Measurements from ENCODE around the gene UBALD1.

The UBALD1 gene

DNA sequence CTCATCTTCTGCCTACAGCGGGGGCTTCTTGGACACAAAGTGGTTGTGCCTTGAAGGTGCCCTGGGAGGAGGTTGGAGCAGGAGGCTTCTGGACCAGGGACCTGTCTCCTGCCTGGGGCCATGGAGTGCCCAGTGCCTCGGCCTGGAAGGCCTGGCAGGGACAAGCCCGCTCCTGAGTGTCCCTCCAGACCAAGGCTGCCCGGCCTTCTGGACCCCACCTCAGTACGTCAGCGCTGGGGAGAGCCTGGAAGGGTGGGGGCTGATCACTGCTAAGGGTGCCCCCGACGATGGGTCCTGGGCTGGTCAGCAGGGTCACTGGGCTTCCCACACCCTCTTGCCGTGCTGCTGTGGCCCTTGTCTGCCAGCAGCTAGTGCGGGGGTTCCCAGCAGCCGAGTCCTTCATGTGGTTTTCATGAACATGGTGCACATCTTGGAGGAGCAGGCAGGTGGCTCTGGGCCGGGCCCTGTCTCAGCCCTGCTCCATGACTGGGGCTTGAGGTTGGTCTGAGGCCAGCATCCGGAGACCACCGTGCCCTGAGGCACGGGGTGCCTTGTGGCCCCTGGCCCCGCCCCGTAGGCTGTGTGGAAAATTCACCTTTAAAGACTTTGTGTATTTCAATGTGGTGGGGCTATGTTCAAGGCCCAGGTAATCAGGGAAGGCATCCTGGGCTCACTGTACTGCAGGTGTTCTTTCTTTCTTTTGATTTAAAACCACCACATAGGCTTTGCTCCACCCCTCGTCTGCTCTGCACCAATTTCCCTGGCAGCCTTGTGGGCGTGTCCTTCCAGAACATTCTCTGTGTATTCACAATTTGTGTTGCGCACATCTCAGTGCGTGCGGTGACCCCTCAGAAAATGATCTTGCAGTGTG is 32.3 kb upstream of the UBALD1 start:
- DNase-seq (ENCODE audit: low spot score), result no peak

DNA sequence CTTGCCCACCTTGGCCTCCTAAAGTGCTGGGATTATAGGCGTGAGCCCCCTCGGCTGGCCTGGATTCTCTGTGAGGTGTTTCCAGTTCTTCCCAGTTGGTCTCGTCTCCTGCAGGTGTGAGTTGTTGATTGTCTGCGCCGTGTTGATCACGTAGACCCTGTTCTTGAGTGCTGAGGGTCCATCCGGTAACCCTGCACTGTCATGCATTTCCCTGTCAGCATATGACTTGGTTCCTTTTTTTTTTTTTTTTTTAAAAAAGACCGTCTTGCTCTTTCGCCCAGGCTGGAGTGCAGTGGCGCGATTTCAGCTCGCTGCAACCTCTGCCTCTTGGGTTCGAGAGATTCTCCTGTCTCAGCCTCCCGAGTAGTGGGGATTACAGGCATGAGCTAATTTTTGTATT is 27.2 kb upstream of the UBALD1 start:
- DNase-seq (ENCODE audit: low spot score), result no peak

DNA sequence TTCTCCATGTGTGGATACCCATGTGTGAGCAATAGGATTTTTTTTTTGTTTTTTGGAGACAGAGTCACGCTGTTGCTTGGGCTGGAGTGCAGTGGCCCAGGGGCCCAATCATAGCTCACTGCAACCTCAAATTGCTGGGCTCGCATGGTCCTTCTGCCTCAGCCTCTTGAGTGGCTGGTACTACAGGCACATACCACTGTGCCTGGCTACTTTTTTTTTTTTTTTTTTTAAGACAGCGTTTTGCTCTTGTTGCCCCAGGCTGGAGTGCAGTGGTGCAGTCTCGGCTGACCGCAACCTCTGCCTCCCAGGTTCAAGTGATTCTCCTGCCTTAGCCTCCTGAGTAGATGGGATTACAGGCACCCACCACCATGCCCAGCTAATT is 26.6 kb upstream of the UBALD1 start:
- DNase-seq (ENCODE audit: low spot score), result no peak

DNA sequence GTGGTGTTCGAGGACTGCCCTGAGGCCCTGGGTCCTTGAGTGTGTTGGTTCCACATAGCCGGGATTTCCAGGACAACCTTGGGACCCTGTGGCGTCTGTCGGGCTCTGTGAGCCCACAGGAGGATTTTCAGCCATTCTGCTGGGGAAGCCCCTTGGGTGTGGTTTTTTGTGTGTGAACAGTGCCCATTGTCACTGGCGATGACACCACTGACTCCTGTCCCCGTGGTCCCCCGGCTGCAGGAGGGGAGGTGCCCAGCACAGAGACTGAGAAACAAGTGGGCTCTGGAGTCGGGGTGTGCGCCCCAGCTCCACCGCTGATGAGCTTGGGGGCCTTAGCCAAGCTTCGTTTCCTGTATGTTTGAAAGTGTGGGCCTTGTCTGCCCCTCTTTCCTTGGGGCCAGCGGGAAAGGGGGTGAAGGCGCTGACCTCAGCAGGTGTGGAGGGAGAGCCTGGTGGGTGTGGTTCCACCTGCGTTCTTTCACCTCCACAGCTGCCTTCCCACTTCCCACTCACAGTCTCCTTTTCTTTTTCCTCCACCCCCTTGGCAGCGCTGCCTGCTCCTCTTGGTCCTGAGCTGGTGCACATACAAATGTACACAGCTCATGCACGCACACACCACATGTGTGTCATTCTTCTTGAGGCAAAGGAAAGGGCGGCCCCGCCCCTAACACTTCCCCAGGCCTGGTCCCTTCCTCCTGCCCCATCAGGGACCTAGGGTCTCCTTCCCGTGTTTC is 26.1 kb upstream of the UBALD1 start:
- DNase-seq (ENCODE audit: low spot score), result no peak

DNA sequence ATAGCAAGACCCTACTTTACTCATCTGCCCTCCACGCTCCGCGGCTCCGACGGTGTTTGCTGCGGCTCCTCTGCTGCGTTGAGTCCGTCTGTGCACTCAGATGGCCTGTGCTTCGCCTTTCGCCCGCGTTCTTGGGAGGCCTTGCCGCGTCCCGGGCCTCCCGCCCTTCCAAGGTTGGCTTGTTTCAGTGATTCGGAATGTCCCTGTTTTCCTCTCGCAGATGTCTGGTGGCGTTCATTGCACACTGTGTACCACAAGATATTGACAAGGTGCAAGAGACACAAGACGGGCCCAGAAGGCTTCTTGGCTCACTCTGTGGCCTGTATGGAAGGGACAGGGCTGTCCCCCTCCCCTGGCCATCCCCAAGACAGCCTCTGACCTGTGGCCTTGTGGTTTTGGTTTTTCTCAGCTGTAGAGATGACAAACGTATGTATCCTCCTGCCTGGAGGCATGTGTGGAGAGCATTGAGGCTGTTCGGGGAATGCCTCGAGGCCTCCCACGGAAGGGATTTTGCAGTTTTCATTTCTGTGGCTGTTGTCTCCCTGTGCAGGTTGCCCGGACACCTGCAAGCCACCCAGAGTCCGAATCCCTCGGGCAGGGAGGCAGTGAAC is 25.3 kb upstream of the UBALD1 start:
- no peak for DNase-seq (ENCODE audit: low spot score)

DNA sequence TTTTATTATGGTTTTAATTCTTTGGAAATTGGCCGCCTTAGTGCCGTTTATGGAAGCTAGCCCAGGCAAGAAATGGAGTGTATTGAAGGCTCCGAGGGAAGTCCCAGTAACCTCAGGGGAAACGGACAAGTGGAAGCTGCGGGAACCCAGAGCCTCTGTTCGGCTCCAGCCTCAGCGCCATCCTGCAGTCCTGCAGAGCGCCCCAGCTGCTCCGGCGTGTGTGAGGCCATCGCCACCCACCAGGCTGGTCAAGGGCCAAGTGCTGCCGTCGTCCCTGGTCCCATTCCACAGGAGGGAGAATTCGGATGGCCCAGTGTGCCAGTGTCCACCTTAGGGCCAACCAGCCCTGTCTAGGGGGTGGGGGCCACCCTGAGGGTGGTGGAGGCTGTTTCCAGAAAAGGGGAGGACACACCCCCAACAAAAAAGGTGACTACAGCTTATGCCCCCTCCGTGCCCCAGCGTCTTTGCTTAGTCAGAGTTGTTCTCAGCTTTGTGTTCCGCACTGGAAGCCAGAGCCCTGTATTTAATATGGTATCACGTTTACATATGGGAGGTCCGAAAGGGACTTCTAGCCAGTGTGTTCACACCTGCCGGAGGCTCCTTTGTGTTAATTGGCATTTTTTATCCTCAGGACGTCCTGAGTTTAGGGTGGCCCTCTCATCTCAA is 22.9 kb upstream of the UBALD1 start:
- DNase-seq (ENCODE audit: low spot score), result no peak

DNA sequence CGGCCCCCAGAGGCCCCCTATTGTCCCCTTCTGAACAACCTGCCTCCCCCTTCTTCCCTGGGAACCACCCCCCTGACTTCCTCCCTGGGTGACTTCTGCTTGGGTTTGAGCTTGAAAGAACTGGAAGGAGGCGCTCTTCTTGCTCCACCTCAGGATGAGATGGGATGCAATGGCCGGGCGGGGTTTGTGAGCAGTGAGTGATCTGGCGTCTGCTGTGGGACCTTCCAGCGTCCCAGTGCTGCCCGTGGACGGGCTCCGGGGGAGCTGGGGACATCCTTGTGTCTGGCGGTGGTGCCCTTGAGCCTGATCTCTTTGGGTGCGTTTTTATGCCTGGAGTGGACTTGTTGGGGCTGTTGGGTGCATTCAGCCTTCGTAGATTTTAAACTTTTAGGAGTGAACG is 21.5 kb upstream of the UBALD1 start:
- no peak for DNase-seq (ENCODE audit: low spot score)

DNA sequence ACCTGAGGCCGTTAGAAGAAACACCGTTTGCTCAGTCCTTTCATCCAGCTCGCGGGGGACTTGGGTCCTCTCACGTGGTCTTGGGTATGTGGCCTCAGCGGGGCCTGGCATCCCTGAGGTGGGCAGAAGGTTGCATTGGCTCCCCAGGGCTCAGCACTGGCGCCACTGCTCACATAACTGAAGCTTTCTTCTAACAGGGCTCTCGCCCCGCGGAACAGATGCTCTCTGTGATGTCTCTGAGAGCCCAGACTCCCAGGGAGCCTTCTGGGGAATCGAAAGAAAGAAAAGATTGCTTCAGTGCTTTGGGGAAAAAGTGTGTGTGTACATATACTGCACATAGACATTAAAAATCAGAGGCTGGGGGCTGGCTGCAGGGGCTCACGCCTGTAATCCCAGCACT is 20.1 kb upstream of the UBALD1 start:
- DNase-seq (ENCODE audit: low spot score), result no peak

DNA sequence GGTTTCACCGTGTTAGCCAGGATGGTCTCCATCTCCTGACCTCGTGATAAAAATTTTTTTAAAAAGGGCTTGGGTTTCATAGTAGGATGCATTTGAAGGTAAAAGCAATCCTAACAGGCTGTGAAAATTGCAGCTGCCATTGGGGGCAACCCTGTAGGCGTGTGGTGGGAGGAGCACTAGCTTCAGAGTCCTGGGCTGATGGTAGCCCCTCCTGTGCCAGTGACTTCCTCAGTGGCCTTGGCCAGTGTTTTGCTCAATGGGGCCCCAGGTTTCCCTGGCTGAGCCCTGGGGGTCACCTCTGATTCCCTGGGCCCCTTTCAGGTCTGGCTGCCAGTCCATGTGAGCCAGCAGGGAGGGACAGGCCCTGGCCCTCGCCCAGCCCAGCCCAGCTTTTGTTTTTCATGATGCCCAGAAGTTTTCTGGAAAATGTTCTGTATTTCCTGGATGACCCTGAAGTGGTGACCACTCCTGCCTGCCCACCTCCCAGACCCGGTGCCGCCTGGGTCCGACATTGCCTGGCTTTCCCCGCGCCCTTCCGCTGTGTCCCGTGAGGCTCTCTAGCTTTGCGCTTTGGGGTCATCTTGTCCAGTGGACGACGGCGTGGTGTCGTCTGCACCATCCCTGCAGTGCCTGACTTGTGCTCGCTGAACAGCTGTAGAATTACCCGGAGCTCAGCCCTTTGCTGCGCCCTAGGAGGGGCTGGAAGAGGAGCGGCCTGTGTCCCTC is 19.4 kb upstream of the UBALD1 start:
- no peak for DNase-seq (ENCODE audit: low spot score)

DNA sequence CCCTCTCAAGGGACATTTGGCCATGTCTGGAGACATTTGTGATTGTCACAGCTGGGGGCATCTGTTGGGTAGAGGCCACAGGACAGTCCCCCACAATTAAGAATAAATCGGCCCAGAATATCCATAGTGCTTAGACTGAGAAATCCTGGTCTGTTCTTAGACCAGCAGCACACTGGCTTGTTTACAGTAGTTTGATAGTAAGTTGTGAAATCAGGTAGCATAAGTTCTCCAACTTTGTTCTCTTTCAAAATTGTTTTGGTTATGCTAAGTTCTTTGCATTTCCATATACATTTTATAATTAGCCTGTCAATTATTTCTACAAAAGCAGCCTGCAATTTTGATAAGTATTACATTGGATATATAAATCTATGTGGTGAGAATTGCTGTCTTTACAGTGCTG is 16.8 kb upstream of the UBALD1 start:
- DNase-seq (ENCODE audit: low spot score), result no peak

DNA sequence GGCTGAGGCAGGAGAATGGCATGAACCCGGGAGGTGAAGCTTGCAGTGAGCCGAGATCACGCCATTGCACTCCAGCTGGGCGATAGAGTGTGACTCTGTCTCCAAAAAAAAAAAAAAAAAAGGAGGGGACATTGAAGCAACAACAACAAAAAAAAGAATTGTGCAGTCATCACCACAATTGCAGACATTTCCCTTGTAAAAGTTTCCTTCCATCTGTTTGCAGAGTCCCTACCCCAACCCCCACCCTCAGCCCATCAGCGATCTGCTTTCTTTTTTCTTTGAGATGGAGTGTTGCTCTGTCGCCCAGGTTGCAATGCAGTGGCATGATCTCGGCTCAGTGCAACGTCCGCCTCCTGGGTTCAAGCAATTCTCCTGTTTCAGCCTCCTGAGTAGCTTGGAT is 13.6 kb upstream of the UBALD1 start:
- no peak for DNase-seq (ENCODE audit: low spot score)

DNA sequence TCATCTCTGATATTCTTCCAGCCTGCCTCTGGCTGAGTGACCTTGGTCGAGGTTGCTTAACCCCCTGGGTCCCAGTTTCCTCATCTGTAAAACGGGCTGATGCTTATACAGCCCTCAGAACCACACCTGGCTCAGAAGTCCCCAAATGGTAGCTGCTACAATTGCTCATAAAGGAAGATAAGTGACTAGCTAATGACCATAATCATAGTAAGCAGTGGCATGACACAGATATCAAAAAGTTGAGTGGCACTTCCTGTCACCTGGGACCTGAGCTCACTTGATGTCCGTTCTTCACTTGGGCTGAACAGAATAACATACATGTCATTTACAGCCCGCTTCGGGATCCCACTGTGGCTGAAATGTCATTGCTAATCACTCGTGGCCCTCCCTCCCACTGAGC is 11.7 kb upstream of the UBALD1 start:
- peak; percentile 12 for DNase-seq (ENCODE audit: low spot score)

DNA sequence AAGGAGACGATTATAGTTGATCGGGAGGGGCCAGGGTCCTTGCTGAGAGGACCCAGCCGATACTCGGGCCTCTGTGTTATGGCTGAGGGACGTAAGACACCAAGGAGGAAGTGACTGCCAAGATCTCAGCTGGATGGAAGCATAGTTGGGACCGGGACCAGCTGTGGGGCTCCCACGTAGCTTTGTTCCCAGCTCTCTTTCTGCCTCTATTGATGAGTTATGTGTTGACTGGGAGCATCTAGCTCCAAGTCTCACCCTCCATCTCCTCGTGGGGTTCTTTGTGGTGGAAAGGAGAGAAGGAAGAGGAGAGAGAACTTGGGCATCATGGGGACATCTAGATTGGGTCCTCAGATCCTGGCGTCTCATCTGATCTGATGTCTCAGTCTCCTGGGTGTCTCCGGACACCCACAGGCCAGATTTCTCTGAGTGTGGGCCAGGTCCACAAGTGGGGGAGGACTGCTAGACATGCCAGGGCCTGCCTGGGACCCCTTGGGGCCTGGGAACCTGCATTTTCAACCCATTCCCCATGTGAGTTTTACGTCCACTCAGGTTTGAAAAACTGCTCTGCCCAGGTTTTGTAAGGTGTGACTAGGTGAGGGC is 11.0 kb upstream of the UBALD1 start:
- DNase-seq (ENCODE audit: low spot score), result no peak

DNA sequence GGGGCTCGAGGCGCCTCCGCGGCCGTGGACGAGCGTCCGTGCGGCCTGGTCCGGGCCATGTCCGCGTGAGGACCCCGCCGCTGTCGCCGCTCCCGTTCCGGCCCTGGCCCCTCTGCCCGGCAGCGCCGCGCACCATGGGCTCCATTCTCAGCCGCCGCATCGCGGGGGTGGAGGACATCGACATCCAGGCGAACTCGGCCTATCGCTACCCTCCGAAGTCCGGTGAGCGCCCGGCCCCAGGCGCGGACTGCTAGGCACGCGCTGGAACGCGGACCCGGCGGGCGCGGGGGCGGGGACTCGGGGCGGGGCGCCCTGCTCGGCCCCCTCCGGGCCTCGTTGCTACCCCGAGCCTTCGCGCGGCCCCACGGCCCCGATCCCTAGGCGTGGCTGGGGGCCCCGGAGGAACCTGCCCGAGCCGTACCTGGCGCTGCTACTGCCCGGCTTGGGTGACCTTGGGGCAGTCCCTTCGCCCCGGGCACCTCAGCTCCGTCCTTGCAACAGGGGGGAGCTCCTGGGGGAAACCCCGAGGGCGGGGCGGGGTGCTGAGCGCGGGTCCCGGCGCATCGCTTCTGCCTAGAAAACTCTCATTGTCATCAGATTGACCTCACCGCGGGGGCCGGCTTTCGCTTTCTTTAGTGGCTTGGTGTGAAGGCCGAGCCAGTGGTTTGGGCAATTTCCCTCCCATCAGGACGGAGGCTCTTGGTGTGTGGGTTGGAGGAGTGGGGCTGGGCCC is 10.3 kb upstream of the UBALD1 start:
- DNase-seq (ENCODE audit: low spot score), result peak; percentile 70

DNA sequence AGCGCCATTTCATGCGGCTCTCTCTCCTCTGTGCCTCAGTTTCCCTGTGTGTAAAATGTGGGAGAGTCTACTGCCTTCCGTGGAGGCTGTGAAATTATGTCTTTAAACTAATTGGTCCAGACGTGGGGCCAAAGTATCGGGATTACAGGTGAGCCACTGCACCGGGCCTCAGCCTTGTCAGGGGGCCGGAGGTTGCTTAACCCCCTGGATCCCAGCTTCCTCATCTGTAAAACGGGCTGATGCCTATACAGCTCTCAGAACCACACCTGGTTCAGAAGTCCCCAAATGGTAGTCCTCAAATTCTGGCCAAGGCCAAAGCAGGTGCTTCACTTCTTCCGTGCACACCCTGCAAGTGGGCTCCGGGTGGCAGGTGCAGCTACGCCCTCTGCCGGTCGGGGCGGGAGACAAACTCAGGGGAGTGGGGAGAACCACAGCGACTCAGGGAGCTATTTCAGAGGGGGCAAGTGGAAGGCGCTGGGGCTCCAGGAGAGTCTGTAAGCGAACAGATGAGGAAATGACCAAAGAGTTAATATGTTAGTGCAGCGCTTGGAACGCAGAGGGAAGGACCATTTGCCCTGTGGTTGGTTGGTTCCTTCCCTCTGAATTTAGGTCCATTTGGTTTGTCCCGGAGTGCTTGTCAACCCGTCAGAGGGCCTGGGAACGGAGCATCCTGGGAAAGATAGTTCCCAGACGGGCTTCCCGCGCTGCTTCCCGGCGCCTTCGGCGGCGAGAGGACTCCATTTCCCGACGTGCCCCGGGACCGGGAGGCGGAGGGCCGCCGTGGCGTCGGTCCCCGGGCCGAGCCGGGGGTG is 9.5 kb upstream of the UBALD1 start, which contains the start of gene MGRN1:
Gene MGRN1, plus strand, starts transcription at position 812 of the 812 bp plus-strand sequence. CDS start 135 bp downstream, outside the sequence.
- DNase-seq (ENCODE audit: low spot score), result peak; percentile 98

DNA sequence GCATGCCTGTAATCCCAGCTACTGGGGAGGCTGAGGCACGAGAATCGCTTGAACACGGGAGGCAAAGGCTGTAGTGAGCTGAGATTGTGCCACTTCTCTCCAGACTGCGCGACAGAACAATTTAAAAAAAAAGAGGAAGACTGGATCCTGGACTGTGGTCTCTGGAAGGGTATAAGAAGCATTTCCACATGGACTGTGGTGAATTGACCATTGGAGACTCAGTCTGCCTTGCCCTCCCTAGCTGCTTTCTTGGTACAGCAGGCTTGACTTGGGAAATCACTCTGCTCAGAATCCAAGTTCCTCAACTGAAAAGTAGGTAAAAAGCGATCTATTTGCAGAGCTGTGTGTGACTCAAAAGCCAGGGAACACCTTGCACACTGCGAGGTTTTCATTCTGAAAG is 8.9 kb upstream of the UBALD1 start:
- DNase-seq (ENCODE audit: low spot score), result no peak

DNA sequence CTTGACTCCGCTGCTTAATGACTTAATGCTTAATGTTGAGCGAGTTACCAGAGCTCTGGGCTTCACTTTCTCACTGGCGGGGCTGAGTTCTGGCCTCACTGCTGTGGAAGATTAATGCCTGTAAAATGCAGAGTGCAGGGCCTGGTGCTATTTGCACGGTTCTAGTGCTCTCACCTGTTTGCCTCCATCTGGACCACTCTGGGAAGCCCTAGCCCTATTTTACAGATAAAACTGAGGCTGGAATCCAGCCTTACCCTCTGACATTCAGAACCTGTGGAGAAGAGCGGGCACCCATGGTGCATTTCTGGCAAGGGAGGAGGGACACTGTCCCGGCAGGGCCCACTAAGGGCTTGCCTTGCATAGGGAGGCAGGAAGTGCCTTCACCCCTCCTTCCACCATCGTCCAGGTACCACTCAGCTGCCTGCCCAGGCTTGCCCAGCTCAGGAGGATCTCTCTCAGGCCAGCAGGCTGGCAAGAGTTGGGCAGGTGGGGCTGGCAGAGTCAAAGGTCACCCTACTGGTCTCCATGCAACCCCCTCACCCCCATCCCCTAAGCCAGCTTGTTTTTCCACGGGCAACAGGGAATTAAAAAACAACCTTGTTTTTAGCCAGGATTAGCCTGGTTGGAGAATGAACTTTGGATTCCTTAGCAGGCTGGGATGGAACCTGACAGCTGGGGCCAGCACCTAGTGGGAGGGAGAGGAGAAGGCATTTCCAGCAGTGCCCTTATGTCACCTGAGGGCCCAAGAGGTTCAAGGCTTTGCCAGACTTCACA is 4.1 kb upstream of the UBALD1 start:
- no peak for DNase-seq (ENCODE audit: low spot score)

DNA sequence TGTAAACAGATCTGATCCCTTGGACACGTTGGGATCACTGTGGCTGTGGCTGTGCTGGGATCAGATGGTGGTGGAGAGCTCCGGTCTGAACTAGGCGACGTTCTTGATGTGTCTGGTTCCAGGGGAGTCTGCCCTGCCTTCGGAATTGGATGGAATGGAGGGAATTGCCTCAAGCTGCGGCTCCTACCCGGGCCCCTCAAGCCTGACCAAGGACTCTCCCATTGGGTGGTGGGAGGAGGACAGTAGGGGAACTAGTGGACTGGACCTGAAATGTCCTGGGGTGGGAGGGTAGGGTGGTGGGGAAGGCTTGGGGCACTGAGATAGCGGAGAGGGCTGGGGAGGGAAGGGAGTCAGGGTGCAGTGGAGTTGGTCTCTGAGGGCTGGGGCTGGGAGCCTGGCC is 3.2 kb upstream of the UBALD1 start:
- no peak for DNase-seq (ENCODE audit: low spot score)
